ENCODE results near the gene ARFGAP3.
A peak's percentile ranks its signal among the peaks of the same experiment; 100 is the strongest.

Gene ARFGAP3, protein sequence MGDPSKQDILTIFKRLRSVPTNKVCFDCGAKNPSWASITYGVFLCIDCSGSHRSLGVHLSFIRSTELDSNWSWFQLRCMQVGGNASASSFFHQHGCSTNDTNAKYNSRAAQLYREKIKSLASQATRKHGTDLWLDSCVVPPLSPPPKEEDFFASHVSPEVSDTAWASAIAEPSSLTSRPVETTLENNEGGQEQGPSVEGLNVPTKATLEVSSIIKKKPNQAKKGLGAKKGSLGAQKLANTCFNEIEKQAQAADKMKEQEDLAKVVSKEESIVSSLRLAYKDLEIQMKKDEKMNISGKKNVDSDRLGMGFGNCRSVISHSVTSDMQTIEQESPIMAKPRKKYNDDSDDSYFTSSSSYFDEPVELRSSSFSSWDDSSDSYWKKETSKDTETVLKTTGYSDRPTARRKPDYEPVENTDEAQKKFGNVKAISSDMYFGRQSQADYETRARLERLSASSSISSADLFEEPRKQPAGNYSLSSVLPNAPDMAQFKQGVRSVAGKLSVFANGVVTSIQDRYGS

DNA sequence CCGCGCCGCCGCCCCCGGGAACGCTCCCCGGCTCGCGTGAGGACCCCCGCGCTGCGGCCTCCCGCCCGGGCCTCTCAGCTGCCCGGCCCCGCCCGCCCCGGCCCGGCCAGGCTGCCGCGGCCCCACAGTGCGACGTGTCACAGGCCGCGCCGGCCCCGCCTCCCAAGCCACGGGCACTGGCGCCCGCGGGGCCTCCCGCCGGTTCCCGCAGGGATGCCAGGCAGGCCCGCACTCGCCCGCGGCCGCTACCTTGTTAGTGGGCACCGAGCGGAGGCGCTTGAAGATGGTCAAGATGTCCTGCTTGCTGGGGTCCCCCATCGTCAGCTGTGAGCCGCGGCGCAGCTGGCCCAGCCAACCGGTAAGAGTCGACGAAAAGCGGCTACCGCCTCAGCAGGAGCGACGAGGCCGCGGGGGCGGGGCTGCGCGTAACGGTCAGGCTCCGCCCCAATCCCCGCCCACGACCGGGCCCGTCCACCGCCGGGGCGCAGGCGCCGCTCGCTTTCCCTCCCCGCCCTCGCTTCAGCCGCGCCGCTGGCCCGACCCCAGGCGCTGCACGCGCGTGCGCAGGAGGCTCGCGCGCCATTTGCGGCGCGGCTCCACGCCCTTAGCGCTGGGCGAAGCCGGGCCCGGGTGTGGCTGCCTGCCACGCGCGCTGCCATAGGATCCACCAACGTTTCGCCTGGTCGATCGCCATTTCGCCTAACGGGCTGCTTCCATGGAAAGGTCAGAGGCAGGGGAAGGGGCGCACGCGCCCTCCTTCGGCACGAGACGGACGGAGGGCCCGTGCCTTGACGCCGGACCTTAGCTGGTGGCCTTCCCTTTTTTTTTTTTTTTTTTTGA lies at the start of gene ARFGAP3:
ARFGAP3 (minus strand) TSS at position 409 of the 840 bp plus-strand sequence; CDS start at position 318, 91 bp downstream.
- peak; percentile 81 for DNase-seq

DNA sequence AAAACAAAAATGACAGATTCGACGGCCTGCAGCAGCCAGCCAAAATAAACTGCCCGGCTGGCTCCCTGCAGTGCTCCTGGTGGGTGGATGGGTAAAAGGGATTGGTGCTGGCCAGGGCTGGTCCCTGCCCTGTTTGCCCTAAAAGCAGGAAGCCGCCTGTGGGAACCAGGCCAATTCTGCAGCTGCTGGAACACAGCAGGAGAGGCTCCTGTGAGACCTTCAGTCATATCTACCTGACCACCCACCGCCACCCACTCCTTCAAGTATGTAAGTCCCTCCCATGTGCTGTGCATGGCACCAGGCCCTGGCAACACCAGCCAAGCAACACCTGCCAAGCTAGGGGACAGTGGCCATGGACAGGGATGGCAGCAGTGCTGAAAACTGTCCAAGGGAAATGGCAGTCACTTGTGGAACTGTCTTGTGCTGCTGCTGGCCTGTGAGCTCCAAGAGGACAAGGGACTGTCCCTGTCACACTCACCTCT lies 48.7 kb upstream of the ARFGAP3 start:
- DNase-seq, result peak; percentile 83

DNA sequence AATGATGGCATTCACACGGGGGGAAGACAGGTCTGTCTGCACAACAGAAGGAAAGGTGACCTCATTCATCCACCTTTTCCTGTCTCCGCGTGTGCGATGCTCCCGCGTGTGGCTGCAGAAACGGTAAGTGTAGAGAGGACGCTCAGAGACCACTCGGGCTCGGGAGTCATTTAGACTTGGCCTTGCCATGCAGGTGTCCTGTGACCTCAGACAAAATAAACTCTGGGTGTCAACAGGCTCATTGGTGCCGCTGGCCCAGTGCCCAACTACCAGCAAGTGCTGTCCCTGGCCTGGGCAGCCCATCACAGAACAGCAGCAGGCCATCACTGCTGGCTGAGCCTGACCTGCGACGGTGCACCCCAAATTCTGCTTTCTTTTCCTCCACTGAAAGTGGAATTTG lies 48.1 kb upstream of the ARFGAP3 start:
- peak; percentile 57 for DNase-seq

DNA sequence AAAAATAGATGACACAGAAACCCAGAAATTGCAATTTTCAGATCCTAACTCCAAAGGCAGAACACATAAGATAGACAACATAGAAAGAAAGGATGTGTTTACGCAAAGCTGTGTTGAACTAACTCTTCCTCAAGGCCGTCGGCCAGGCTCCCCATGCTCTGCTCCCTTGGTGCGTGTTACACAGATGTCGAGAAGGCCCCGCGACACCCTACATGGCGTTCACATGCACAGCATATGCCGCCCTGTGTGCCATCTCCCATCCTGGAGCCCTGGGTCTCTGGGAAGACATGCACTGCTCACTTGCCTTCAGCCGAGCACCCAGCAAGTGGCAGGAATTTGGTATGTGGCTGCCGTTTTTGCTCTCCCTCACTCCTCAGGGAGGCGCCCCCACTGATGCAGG lies 47.0 kb upstream of the ARFGAP3 start:
- DNase-seq, result no peak

DNA sequence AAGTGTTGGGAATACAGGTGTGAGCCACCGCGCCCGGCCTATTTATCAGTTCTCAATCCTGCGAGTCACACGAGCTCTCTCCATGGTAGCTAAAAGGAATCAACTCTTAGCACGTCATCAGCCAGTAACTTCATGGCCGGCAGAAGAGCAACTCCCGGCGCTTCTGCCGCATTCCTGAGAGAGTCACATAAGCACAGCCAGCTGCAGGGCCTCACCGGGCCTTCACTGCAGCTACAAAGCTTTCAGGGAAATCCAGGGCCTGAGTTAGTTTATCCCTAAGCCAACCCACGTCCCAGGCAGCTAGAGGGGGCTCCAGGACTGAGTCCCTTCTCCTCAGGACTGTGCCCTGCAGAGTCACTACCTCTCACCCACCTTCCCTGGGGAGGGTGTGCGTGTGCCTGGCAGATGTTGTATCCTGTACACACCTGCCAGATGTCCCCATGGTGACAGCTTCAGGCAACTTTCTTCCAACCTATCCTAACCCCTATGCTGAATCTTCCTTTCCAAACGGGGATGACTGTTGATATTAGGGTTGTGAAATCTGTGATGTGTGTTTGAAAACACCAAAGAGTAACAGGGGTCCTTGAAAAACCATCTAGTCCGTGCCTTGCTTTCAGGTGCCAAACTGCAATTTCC lies 45.9 kb upstream of the ARFGAP3 start:
- DNase-seq, result no peak

DNA sequence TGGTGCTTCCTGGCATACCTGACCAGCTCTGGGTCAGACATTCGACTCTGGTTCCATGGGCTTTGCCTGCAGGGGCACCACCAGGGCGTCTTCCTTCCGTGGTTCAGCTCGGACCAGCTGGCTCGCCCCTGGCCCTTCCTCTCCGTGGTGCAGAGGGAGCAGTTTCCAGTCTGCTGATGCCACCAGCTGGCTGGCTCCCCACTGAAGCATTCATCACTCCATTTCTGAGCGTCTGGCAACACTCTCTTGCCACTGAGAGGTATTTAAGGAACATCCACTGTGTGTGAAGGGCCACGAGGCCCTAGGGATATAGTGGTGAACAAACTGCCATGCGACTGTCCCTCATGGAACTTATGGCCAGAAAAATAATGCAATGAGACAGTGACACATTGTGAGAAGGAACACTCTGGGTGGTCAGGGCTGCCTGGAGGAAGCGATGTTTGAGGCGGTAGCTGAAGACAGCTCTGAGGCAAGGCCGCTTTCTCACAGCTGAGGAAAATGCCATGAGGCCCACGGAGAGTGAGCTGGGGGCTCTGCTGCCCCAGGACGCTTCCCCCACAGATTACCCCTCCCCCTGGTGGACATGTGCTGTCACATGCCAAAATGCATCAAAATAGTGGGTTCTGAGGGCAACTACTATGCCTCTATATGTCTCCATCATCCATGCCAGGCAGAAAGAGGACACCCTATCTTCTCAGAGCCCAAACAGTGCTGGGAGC lies 44.9 kb upstream of the ARFGAP3 start:
- no peak for DNase-seq

DNA sequence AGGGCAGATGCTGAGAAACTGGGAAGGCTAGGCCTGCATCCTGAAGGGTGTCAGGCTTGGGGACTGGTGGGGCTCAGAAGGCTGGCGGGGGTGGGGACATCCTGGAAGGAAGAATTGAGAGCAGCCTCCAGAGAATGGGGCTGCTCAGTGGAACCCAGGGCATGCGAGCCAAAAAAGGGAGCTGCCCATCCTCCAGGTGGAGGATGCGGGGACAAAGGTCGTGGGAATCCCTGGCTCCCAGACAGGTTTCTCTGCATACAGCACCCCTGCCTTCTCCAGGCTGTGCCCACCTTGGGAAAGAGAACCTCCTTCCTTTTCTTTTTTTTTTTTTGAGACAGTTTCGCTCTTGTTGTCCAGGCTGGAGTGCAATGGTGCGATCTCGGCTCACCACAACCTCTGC lies 40.9 kb upstream of the ARFGAP3 start:
- DNase-seq, result no peak

DNA sequence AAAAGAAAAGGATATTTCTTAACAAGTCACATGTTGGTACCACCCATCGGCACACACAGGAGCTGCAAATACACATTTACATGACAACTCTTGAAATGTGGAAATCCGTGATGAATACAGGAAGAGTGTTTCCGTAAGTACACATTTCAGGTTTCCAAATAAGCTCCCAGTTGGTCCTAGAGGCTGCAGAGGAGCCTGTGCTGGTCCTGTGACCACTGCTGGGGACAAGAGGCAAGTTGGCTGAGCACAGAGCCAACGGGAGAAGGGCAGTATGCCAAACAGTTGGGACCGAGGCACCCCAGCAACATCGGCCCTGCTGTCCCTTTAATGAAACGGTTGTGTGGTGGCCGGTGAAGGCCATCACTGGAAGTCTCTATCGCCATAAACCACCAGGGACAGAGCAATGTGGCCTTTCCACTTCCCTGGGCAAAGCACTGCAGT lies 38.5 kb upstream of the ARFGAP3 start:
- DNase-seq, result no peak

DNA sequence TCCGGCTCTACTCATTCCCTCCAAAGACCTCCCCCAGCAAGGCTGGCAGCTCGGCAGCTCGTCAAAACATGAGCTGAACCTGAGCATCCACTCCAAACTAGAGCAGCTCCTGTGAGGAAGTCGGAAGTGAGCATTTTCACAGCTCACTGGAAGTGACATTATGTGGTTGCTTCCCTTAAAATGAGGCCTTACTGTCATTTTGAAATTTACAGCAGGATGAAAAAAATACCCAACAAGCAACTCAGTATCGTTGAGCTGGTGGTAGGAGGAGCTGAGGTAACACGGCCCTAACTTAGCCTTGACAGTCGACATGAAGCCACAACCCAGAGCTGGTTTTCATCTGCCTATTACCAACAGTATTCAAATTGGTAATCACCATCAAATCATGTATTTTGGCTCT lies 38.0 kb upstream of the ARFGAP3 start:
- no peak for DNase-seq

DNA sequence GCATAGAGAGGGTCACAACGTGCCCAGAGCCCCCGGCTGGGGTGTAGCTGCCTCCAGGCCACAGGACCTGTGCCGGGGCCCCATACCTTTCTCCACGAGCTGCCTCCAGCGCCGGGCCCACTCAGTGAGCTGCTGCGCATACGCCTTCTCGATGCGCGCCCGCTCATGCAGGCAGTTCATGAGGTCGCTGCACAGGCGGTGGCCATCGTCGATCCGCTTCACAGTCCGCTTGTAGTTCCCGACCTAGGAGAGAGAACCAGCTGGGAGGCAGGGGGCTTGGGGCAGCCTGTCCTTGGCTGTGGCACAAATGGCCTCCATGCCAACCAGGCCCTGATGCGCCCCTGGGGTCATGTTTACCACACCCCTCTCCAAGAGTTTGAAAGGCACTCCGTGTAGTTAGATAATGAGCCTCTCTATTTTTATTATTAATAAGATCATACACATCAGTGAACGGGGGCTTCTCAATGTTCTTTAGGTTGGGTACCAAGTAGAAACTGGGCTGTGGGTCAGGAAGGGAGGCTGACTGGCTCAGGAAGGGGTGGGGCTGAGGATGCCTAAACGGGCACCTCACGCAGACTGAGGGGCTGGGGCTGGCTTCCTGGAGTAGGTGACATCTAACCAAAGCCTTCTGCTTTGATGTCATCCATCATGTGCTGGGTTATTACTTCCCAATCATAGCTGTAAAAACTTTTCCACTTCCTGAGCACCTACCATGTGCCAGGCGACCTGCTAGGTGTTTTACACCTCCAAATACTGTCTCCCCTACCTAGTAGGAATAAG lies 36.5 kb upstream of the ARFGAP3 start:
- no peak for DNase-seq

DNA sequence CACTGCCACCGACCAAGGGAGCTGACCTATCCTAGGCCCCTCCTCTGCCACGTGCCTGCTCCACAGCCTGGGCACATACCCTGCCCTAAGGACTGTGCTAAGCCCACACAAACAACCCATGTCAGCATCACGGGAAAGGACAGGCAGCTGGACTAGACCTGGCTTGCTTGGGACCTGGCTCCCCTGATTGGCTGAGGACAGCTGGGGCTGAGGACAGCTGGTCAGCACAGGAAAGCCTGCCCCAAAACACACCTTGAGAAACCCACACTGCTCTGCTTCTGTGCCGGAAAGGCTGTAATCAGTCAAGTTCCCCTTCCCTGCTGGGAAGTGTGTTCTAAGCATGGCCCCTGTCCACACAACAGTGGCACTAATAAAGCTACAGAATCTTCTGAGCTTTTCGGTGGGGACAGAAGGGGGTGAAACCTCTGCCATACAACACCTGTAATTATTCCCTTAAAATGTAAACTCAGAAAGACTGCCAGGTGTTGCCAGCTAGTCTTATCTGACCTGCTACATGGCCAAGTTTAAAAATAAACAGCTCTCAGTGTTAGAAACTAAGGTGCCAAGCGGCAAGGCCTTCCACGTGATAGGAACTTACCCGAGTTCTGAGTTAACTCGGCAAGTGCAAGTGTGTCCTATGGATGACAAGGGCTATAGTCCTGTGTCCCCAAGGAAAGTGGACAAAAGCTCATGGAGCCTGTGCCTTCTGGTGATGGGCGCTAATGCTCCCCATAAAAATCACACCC lies 35.7 kb upstream of the ARFGAP3 start:
- DNase-seq, result peak; percentile 45

DNA sequence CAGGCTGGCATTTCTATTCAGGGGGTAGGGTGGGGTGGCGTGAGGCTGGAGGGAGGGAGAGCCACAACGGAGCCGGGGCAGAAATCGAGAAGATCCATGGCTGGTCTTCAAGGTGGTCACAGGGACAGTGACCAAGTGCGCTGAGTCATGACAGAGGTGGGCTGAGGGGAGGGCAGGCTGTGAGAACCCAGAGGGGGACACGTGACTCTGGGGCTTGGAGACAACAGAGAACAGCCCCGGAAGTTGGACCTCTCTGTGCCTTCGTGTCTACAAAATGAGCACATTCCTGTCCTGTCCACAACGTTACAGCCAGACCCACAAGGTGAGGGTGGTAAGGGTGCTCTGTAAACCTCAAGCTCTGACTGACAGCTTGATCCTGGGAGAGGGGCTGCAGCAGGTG lies 35.1 kb upstream of the ARFGAP3 start:
- no peak for DNase-seq

DNA sequence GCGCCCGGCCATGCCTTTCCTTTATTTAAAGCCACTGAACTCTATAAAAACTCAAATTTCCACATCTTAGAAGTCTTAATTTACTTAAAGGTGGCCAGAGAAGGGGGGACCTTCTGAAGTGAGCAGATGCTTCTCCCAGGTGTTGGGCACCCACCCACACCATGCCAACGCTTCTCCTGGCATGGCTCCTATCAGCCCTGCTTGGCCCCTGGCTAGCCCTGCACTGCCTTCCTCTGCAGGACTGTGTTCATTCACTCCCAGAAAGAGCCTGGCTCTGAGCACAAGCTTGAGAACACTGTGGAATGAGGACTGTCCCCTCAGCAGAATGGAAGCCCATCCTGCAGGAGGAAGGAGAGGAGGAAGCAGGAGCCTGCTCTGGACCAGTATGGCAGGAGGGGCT lies 34.6 kb upstream of the ARFGAP3 start:
- DNase-seq, result no peak

DNA sequence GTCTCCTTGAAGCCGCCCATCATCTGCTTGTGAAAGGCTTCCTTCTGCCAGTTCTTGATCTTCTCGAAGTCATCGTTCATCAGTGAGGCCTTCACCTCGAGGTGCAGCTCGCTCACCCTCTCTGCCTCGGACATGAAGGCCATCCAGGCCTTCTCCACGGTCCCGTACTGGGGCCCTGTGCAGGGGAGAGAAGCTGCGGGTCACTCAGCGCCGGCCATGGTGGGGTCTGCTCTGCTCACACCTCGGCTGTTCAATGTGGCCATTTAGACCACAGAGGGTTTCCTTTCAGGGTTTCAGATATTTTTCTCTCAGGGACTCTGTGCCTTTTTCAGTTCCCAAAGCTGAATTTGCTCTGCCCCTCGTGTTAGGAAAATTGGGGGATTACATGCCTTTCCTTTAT lies 33.9 kb upstream of the ARFGAP3 start:
- no peak for DNase-seq

DNA sequence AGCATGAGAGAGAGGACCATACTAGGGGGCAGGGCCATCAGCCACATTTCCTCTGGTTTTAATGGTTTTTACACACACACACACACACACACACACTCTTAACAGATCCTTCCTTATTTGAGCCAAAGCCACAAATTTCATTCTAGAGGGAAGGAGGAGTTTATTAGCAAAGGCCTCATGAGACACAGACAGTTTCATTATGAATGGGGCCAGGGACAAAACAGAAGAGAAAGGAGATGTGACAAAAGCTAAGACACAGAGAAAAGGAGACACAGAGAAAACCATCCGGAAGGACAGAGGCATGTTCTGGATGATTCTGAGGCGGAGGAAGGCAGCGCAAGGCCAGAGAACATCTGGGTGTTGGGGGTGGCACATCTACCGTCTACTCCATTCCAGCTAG lies 32.2 kb upstream of the ARFGAP3 start:
- DNase-seq, result no peak

DNA sequence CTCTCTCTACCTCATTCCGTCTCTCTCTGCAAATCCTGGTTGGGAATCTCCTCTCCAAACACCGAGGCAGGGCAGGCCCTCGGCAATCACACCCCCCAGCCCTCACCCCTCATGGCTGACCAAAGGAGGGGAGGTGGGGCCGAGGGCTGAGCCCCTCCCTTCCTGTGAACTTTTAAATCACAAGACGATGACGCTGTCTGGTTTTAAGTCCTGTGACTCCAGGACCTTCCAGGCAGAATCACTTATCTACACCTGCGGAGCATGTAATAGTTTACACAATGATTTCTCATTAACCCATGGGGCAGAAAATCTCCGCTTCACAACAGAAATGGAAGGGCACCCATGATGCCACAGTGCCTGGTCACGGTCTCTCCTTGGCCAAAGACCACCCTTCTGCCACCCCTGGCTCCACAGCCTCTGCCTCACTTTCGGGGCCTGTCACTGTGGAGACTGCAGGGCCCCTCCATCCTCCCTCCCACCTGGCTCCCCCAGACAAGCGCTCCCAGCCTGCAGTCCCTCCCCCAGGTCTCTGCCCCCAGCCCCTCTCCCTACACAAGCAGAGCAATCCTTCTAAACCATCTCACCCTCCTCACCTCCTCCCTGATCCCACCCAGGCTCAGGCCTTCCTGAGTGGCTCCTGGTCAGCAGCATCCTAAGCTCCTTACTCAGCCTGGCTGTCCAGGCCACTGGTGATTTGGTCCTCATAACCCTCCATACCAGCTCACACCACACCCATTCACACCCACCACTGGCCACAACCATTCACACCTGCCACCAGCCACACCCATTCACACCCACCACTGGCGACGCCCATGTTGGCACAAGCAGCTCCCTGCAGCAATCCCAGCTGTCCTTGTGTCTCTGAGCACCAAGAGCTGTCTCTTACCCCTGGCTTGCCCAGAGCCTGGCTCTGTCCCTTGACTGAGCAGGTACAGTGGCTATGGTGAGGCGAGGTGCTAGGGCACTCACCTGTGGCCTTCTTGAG lies 30.7 kb upstream of the ARFGAP3 start:
- no peak for DNase-seq

DNA sequence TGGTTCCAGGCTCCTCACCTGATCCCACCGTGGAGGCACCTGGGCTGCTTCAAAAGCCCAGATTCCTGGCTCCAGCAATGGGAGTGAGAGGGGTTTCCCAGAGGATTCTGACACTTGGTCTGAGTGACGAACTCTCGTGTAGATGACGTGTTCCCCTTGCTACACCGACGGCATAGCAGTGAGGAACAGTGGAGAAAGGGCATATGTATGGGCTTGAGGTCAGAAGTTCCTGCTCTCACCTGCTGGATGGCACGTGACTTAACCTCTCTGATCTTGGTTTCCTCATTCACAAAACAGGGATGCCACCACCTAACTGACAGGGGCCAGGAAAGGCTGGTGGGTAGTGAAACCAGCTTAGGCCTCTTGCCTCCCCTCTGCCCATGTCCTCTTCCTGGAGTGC lies 30.0 kb upstream of the ARFGAP3 start:
- DNase-seq, result no peak

DNA sequence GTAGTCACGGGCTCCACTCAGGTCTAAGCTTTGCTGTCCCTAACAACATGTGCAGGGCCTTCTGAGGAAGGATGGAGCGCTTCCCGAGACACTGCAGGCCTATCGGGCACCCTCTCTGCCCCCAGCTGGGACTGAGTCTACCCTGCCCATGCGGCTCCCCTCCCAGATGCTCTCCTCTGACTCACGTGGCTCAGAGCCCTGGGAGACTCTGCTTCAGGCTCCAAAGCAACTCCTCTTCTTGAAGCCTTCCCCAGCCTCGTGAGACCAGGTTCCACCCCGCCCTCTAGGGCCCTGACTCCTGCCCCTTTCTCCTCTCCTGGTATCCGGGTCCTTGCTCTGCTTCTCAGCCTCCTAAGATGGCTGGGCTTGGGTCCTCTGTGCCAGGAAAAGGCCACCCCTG lies 28.4 kb upstream of the ARFGAP3 start:
- no peak for DNase-seq

DNA sequence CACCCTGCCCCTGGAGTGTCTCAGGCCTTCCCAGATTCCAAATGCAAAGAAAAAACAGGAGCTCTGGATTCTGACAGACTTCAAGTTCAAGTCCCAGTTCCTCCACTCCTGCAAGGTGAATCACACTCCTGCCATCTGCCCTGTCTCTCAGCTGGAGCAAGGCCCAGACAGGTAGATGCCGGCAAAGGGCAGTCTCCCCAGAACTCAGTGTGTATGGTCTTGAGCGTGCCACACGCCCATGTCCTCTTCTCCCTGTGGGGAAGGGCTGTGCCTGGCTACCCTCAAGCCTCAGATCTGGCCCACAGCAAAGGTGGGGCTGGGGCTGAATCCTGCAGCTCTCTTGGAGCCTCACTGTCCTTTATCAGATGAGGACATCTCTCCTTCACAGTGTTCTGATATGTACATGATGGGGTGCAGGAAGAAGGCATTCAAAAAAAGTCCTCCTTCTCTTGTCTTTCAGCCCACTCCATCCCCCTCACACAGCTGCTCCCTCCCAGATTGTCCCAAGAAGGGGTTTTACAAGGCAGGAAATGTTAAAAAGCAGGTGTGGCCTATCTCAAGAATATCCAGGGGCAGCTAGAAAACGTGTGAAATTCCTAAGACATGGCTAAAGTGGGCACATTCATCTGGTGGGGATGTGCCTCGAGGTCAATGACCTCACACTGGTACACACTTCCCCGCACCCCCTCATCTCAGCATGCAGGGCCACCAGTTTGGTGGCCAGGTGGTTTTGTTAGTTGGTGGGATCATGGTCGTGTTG lies 27.7 kb upstream of the ARFGAP3 start:
- no peak for DNase-seq

Measured in NCI-H146 (cell line).